DND-41 (cell line): ENCODE results near the gene MLANA.

ENCODE experiments used
- ATAC-seq: fragments of 200-7000 bp; cut with Tn5 transposase; 3 replicates; pipeline ENCODE4 v1.9.1; 2021; ENCODE audit warnings: low read depth; ENCODE audit not compliant: insufficient read depth
- DNase-seq: peaks from one replicate; pipeline ENCODE4 v3.0.0-alpha.2; 2020
- H2AFZ ChIP-seq: 2 replicates; pipeline ENCODE4 v1.6.0; 2012; ENCODE audit warnings: low read depth, low read length
- H3K27ac ChIP-seq: 2 replicates; pipeline ENCODE4 v1.5.1; 2012; ENCODE audit warnings: low read length, inconsistent platforms
- H3K27me3 ChIP-seq: fragments of 200-600 bp; sonication (generic); 2 replicates; pipeline ENCODE4 v1.6.0; 2012; ENCODE audit warnings: low read length, mild to moderate bottlenecking, inconsistent platforms; ENCODE audit not compliant: insufficient read depth, poor library complexity
- H3K36me3 ChIP-seq: 2 replicates; pipeline ENCODE4 v1.5.1; 2012; ENCODE audit warnings: low read length, inconsistent platforms; ENCODE audit not compliant: insufficient read depth
- H3K4me1 ChIP-seq: 2 replicates; pipeline ENCODE4 v1.5.1; 2012; ENCODE audit warnings: mild to moderate bottlenecking, low read length; ENCODE audit not compliant: insufficient read depth
- H3K4me2 ChIP-seq: 2 replicates; pipeline ENCODE4 v1.6.0; 2012; ENCODE audit warnings: mild to moderate bottlenecking, moderate library complexity, low read length, inconsistent platforms; ENCODE audit not compliant: insufficient read depth
- H3K4me3 ChIP-seq, 2 experiments: fragments of 200-600 bp in 1 of 2; shearing (Covaris generic) in 1 of 2; 2 replicates each; pipeline ENCODE4 v1.5.1; 2012 to 2016; ENCODE audit warnings: inconsistent platforms in 2 of 2, low read length in 2 of 2, mild to moderate bottlenecking in 2 of 2, low read depth in 1 of 2, moderate library complexity in 1 of 2
- H3K79me2 ChIP-seq: 2 replicates; pipeline ENCODE4 v1.6.0; 2012; ENCODE audit warnings: low read length, inconsistent platforms; ENCODE audit not compliant: insufficient read depth
- H3K9ac ChIP-seq: 2 replicates; pipeline ENCODE4 v1.6.0; 2012; ENCODE audit warnings: low read depth, mild to moderate bottlenecking, inconsistent platforms, low read length, moderate library complexity
- H3K9me3 ChIP-seq: 2 replicates; pipeline ENCODE4 v1.5.1; 2012; ENCODE audit warnings: low read length, moderate library complexity, mild to moderate bottlenecking, inconsistent platforms; ENCODE audit not compliant: insufficient read depth, severe bottlenecking
- H4K20me1 ChIP-seq: 2 replicates; pipeline ENCODE4 v1.6.0; 2012; ENCODE audit warnings: low read length; ENCODE audit not compliant: insufficient read depth
- EZH2 ChIP-seq: IDR thresholded peaks from 3 replicates; pipeline ENCODE4 v1.6.1; 2012; ENCODE audit warnings: borderline replicate concordance, low read depth, mild to moderate bottlenecking, moderate library complexity, low read length, inconsistent platforms; ENCODE audit not compliant: severe bottlenecking
- TF ChIP-seq, protein P1 (sequence below): IDR thresholded peaks from 2 replicates; pipeline ENCODE4 v1.5.1; 2012; ENCODE audit warnings: borderline replicate concordance, low read length, moderate library complexity, mild to moderate bottlenecking; ENCODE audit not compliant: poor library complexity, severe bottlenecking; ENCODE audit errors: extremely low read depth

The MLANA gene, protein sequence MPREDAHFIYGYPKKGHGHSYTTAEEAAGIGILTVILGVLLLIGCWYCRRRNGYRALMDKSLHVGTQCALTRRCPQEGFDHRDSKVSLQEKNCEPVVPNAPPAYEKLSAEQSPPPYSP

DNA sequence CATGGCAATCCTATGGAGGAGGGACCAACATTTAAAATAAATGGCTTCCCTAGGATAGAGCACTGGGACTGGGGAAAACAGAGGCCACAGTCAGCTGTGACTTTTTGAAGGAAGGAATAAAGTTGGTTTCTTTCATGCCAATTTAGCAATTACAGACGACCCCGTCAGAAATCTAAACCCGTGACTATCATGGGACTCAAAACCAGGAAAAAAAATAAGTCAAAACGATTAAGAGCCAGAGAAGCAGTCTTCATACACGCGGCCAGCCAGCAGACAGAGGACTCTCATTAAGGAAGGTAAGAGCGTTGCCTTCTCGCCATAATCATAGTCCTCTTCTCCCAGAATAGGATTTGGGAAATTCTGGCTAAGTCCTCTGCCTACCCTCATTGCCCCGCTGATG lies at the start of gene MLANA:
MLANA (plus strand) TSS at position 249 of the 400 bp plus-strand sequence. CDS start 1,586 bp downstream, outside the sequence.
- Histone ChIP-seq H2AFZ (no peak within 1 kb of the TSS), H3K27me3 (no peaks in the 10 kb centered on the region)

DNA sequence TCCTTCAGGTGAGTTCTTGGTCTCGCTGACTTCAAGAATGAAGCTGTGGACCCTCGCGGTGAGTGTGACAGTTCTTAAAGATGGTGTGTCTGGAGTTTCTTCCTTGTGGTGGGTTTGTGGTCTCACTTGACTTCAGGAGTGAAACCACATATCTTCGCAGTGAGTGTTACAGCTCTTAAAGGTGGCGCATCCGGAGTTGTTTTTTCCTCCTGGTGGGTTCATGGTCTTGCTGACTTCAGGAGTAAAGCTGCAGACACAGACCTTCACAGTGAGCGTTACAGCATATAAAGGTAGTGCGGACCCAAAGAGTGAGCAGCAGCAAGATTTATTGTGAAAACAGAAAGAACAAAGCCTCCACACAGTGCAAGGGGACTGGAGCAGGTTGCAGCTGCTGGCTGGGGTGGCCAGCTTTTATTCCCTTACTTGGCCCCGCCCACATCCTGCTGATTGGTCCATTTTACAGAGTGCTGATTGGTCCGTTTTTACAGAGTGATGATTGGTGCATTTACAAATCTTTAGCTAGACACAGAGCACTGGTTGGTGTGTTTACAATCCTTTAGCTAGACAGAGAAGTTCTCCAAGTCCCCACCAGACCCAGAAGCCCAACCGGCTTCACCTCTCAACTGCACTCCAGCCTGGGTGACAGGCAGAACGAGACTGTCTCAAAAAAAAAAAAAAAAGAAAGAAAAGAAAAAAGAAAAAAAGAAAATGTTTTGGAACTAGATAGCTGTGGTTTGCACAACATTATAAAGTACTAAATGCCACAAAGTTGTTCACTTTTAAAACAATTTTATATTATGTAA lies 48.7 kb upstream of the MLANA start:
- H3K79me2 ChIP-seq: no peaks in the 10 kb centered on the region
- DNase-seq (peak; percentile 80), ATAC-seq (peak; percentile 75)
- peaks cover 16% of the 10 kb centered on the region for H4K20me1 ChIP-seq
- H3K27me3 ChIP-seq: peaks cover 6% of the 10 kb centered on the region
- no peak overlapping the region for H3K9ac ChIP-seq
- H3K27ac ChIP-seq: peak overlapping the region; percentile 63; the same call in 1 of the 2 replicates
- H3K4me1 ChIP-seq: peaks cover 58% of the 10 kb centered on the region
- H3K4me3 ChIP-seq: peak overlapping the region in 1 of 2 experiments; percentile 42; a peak in 2 of 4 replicates
- peak overlapping the region; percentile 64 for H3K4me2 ChIP-seq
- no peaks in the 10 kb centered on the region for H3K9me3 ChIP-seq
- TF ChIP-seq, protein P1, sequence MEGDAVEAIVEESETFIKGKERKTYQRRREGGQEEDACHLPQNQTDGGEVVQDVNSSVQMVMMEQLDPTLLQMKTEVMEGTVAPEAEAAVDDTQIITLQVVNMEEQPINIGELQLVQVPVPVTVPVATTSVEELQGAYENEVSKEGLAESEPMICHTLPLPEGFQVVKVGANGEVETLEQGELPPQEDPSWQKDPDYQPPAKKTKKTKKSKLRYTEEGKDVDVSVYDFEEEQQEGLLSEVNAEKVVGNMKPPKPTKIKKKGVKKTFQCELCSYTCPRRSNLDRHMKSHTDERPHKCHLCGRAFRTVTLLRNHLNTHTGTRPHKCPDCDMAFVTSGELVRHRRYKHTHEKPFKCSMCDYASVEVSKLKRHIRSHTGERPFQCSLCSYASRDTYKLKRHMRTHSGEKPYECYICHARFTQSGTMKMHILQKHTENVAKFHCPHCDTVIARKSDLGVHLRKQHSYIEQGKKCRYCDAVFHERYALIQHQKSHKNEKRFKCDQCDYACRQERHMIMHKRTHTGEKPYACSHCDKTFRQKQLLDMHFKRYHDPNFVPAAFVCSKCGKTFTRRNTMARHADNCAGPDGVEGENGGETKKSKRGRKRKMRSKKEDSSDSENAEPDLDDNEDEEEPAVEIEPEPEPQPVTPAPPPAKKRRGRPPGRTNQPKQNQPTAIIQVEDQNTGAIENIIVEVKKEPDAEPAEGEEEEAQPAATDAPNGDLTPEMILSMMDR: no peak
- TF ChIP-seq EZH2: no peak
- no peak overlapping the region for H2AFZ ChIP-seq
- H3K36me3 ChIP-seq: no peaks in the 10 kb centered on the region

More for the DNA sequence above, at the start of gene MLANA:
- ATAC-seq (no peak), DNase-seq (no peak)
- Histone ChIP-seq H4K20me1 (no peaks in the 10 kb centered on the region), H3K27ac (no peak within 1 kb of the TSS), H3K79me2 (no peaks in the 10 kb centered on the region), H3K4me2 (no peak within 1 kb of the TSS), H3K9ac (no peak within 1 kb of the TSS), H3K4me1 (no peaks in the 10 kb centered on the region), H3K9me3 (no peaks in the 10 kb centered on the region), H3K4me3 (no peak within 1 kb of the TSS), H3K36me3 (no peaks in the 10 kb centered on the region)
- no peak for TF ChIP-seq EZH2
- TF ChIP-seq, protein P1: no peak

DNA sequence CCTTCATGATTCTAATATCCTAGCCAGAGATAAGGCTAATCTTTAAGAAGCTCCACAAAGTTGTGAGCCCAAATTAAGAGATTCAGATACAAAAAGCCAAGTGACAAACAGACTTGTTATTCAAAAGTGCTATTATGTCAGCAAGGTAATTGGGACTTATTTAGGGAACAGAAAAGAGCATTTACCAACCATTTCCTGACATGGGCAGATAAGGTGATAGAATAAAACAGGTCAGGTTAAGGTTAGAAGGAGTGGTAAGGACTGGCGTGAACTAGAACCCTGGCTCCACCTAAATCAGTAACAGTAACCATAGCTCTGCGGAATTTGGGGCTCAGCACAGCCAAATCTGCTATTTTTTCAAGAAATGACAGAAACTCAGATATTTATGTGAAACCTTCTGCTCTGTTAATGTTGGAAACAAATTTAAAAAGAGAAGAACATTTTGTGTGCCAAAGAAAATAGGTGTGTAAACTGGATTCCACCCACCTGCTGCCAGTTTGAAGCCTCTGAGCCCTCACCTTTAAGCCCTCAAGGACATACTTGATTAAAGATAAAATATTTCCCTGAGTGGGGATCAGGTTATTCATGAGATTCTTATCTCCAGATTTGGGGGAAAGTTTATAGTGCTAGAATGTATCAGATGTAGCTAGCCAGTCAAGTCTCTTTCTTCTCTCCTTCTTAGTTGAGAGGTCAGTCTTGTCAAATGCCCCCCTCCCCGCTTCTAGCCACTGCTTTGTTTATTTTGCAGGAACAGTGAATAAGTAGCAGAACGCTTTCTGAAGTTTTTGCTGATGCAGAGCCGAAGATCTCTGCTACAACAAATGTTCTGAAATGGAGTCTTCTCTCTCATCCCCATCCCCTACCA lies 47.5 kb upstream of the MLANA start:
- peaks cover 16% of the 10 kb centered on the region for H4K20me1 ChIP-seq
- peaks cover 58% of the 10 kb centered on the region for H3K4me1 ChIP-seq
- 0 out of 2 replicates have a peak overlapping the region, but pooled peaks have one; percentile 16 for H3K9ac ChIP-seq
- peak overlapping the region in 1 of 2 experiments; percentile 27; a peak in 2 of 4 replicates for H3K4me3 ChIP-seq
- DNase-seq: no peak
- no peaks in the 10 kb centered on the region for H3K79me2 ChIP-seq
- H3K9me3 ChIP-seq: no peaks in the 10 kb centered on the region
- no peak for ATAC-seq
- no peak for TF ChIP-seq EZH2
- TF ChIP-seq, protein P1: no peak
- H2AFZ ChIP-seq: no peak overlapping the region
- H3K27ac ChIP-seq: peak overlapping the region; percentile 56
- H3K4me2 ChIP-seq: peak overlapping the region; percentile 57
- H3K36me3 ChIP-seq: no peaks in the 10 kb centered on the region
- H3K27me3 ChIP-seq: peaks cover 4% of the 10 kb centered on the region
